Measurements from ENCODE around the gene PPFIA2. TPM values are rescaled to one million over a fixed set of nuclear protein-coding genes. Genes with fewer than 3 reads are reported as not detected.

PPFIA2 gene
- total RNA-seq, 2 experiments from 2014 or later = not detected

DNA sequence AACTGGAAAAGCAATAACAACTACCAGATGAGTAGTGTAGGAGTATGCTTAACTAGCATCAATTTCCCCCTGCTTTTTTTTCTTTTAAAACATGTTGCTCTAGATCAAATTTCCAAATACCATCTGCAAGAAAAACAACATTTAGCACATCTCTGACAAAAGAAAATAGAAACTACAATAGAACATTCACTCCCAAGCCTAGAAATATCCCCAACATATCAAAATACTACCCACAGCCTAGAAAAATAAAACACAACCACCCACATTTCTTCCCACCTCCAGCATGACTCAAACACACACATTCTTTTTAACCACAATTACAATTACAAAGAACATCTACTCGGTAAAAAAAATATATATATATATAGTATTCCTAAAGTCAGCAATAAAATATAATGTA lies 120.0 kb downstream of the PPFIA2 start:
- TF ChIP-seq, protein P1, sequence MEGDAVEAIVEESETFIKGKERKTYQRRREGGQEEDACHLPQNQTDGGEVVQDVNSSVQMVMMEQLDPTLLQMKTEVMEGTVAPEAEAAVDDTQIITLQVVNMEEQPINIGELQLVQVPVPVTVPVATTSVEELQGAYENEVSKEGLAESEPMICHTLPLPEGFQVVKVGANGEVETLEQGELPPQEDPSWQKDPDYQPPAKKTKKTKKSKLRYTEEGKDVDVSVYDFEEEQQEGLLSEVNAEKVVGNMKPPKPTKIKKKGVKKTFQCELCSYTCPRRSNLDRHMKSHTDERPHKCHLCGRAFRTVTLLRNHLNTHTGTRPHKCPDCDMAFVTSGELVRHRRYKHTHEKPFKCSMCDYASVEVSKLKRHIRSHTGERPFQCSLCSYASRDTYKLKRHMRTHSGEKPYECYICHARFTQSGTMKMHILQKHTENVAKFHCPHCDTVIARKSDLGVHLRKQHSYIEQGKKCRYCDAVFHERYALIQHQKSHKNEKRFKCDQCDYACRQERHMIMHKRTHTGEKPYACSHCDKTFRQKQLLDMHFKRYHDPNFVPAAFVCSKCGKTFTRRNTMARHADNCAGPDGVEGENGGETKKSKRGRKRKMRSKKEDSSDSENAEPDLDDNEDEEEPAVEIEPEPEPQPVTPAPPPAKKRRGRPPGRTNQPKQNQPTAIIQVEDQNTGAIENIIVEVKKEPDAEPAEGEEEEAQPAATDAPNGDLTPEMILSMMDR (IDR thresholded peaks at IDR 0.05) = no peak
- DNase-seq (no peak), ATAC-seq (ENCODE audit: poor library complexity) (no peak)
- Mint-ChIP-seq H3K27me3 (no peaks in the 10 kb centered on the region), H3K36me3 (ENCODE audit: low read depth) (no peaks in the 10 kb centered on the region), H3K4me3 (no peak overlapping the region), H3K27ac (no peak overlapping the region), H3K9me3 (no peaks in the 10 kb centered on the region), H3K4me1 (ENCODE audit: low read depth) (no peaks in the 10 kb centered on the region)
- Histone ChIP-seq H3K4me1 (ENCODE audit: insufficient read depth, low read length) (no peaks in the 10 kb centered on the region), H3K4me3 (ENCODE audit: low read length) (no peak overlapping the region), H3K27ac (ENCODE audit: low read depth in 1 of 2, low read length in 2 of 2) (no peak overlapping the region), H3K9me3 (ENCODE audit: control insufficient read depth in 1 of 2, insufficient read depth in 1 of 2, low read length in 2 of 2) (no peaks in the 10 kb centered on the region), H3K36me3 (ENCODE audit: insufficient read depth, low read length) (no peaks in the 10 kb centered on the region), H3K27me3 (ENCODE audit: control insufficient read depth in 1 of 2, insufficient read depth in 2 of 2, low read length in 2 of 2) (no peaks in the 10 kb centered on the region)
- ChIA-PET POLR2A (no interaction called here), CTCF (no interaction called here)
- intact Hi-C loops (cut with DNase I, micrococcal nuclease) = no loop called here

DNA sequence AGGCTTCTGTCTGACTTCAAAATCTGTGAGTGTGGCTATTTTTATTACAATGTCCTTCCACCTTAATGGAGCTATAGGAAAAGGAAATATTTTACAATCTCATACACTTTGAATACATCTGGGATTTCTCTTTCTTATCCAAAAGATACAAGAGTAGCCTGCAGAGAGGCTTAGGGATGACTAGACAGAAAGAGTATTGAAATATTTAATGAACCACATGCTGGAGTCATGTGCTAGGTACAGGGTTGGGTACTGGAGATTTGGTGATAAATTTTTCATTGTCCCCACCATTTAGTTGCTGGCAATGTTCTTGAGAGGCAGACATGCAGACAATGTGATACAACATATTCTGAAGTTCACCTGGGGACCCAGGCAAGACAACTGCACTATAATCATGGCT lies 126.0 kb downstream of the PPFIA2 start:
- CTCF ChIA-PET = no interaction called here
- no peak for ATAC-seq (ENCODE audit: poor library complexity)
- H3K27me3 Mint-ChIP-seq = no peaks in the 10 kb centered on the region

GRCh38 chr12:81627336-81628189 lies 131.6 kb downstream of the PPFIA2 start:
- POLR2A ChIA-PET = no interaction called here
- no peaks in the 10 kb centered on the region for H3K27me3 Mint-ChIP-seq
- Histone ChIP-seq H3K27ac (ENCODE audit: low read depth in 1 of 2, low read length in 2 of 2) (no peak overlapping the region), H3K4me3 (ENCODE audit: low read length) (no peak overlapping the region), H3K4me1 (ENCODE audit: insufficient read depth, low read length) (no peaks in the 10 kb centered on the region), H3K9me3 (ENCODE audit: control insufficient read depth in 1 of 2, insufficient read depth in 1 of 2, low read length in 2 of 2) (no peaks in the 10 kb centered on the region), H3K27me3 (ENCODE audit: control insufficient read depth in 1 of 2, insufficient read depth in 2 of 2, low read length in 2 of 2) (no peaks in the 10 kb centered on the region), H3K36me3 (ENCODE audit: insufficient read depth, low read length) (no peaks in the 10 kb centered on the region)
- CTCF ChIA-PET = no interaction called here
- TF ChIP-seq, protein P1 (IDR thresholded peaks at IDR 0.05) = no peak
- intact Hi-C loops (cut with DNase I, micrococcal nuclease) = no loop called here
- H3K9me3 Mint-ChIP-seq = no peaks in the 10 kb centered on the region
- DNase-seq (no peak), ATAC-seq (ENCODE audit: poor library complexity) (no peak)
- no peaks in the 10 kb centered on the region for H3K36me3 Mint-ChIP-seq (ENCODE audit: low read depth)
- H3K4me1 Mint-ChIP-seq (ENCODE audit: low read depth) = no peaks in the 10 kb centered on the region
- H3K4me3 Mint-ChIP-seq = no peak overlapping the region
- H3K27ac Mint-ChIP-seq = no peak overlapping the region

More for the DNA sequence above, 126.0 kb downstream of the PPFIA2 start:
- H3K27ac ChIP-seq (ENCODE audit: low read depth in 1 of 2, low read length in 2 of 2) = no peak overlapping the region
- intact Hi-C loops (cut with DNase I, micrococcal nuclease) = no loop called here
- no peak for DNase-seq
- no peaks in the 10 kb centered on the region for H3K27me3 ChIP-seq (ENCODE audit: control insufficient read depth in 1 of 2, insufficient read depth in 2 of 2, low read length in 2 of 2)
- H3K27ac Mint-ChIP-seq = no peak overlapping the region
- TF ChIP-seq, protein P1 (IDR thresholded peaks at IDR 0.05) = no peak
- H3K36me3 ChIP-seq (ENCODE audit: insufficient read depth, low read length) = no peaks in the 10 kb centered on the region
- no peaks in the 10 kb centered on the region for H3K36me3 Mint-ChIP-seq (ENCODE audit: low read depth)
- no peak overlapping the region for H3K4me3 Mint-ChIP-seq
- POLR2A ChIA-PET = no interaction called here
- no peaks in the 10 kb centered on the region for H3K4me1 Mint-ChIP-seq (ENCODE audit: low read depth)
- H3K9me3 ChIP-seq (ENCODE audit: control insufficient read depth in 1 of 2, insufficient read depth in 1 of 2, low read length in 2 of 2) = no peaks in the 10 kb centered on the region
- no peak overlapping the region for H3K4me3 ChIP-seq (ENCODE audit: low read length)
- H3K9me3 Mint-ChIP-seq = no peaks in the 10 kb centered on the region
- no peaks in the 10 kb centered on the region for H3K4me1 ChIP-seq (ENCODE audit: insufficient read depth, low read length)
